A549 (cell line): Measurements from ENCODE around the gene PPIL4. TPM values are rescaled to one million over a fixed set of nuclear protein-coding genes. Genes with fewer than 3 reads are reported as not detected.

Source experiments
- ATAC-seq, 2 experiments: fragments of 200-7000 bp in 1 of 2; fragments of >200 bp in 1 of 2; cut with Nextera tagmentation in 1 of 2; cut with Tn5 transposase in 1 of 2; 3 replicates each; pipeline versions ENCODE4 v1.8.0 to v1.9.1; 2018 to 2020; ENCODE audit warnings: mild to moderate bottlenecking in 1 of 2, moderate library complexity in 1 of 2
- CTCF ChIA-PET: fragments of 300-600 bp; sonication (Branson Sonifier 250); formaldehyde crosslinking; extraction: SDS; loops from one replicate; lab custom pipeline; 2021; ENCODE audit warnings: antibody characterized with exemption, inconsistent platforms; lab: Yijun Ruan, JAX
- POLR2A ChIA-PET: fragments of 350-600 bp; formaldehyde crosslinking; extraction: SDS; loops from one replicate; lab custom pipeline; 2021; ENCODE audit warnings: antibody characterized with exemption, inconsistent platforms; lab: Yijun Ruan, JAX
- DNase-seq, 2 experiments: peaks; one replicate each; pipeline versions ENCODE4 v3.0.0 to v3.0.0-alpha.2; 2011 to 2016; ENCODE audit warnings: low read depth in 1 of 2, low spot score in 1 of 2
- FAIRE-seq: peaks from 2 replicates; lab custom pipeline; 2011; peaks lifted over from hg19 to GRCh38; lab: Jason Lieb, UNC
- H3K27ac ChIP-seq, 2 experiments: fragments of >200 bp; sonication (Bioruptor Twin); formaldehyde crosslinking; 3 replicates each; pipeline ENCODE4 v1.5.1; 2016 to 2017
- H3K4me1 ChIP-seq: fragments of >200 bp; sonication (Bioruptor Twin); formaldehyde crosslinking; 3 replicates; pipeline ENCODE4 v1.6.1; 2016
- H3K4me2 ChIP-seq: fragments of >200 bp; sonication (Bioruptor Twin); formaldehyde crosslinking; 3 replicates; pipeline ENCODE4 v1.6.1; 2016
- H3K4me3 ChIP-seq: fragments of >200 bp; sonication (Bioruptor Twin); formaldehyde crosslinking; 3 replicates; pipeline ENCODE4 v1.5.1; 2016
- H3K9me3 ChIP-seq: fragments of >200 bp; sonication (Bioruptor Twin); formaldehyde crosslinking; 3 replicates; pipeline ENCODE4 v1.6.1; 2016
- ATOH8 ChIP-seq: fragments of 250-450 bp; sonication (Bioruptor Pico); IDR thresholded peaks from 2 replicates; pipeline ENCODE4 v1.5.0; 2020; ENCODE audit warnings: low read depth, mild to moderate bottlenecking, moderate library complexity
- BCL3 ChIP-seq: fragments of >200 bp; sonication (Bioruptor Twin); formaldehyde crosslinking; IDR thresholded peaks from 3 replicates; pipeline ENCODE4 v1.6.1; 2016
- BHLHE40 ChIP-seq: IDR thresholded peaks from 2 replicates; pipeline ENCODE4 v1.6.1; 2012; ENCODE audit warnings: low read depth, low read length, inconsistent platforms
- CBX8 ChIP-seq: fragments of 200-600 bp; sonication (generic); IDR thresholded peaks from 2 replicates; pipeline ENCODE4 v1.6.1; 2016
- CHD2 ChIP-seq: fragments of 150-350 bp; IDR thresholded peaks from 2 replicates; pipeline ENCODE4 v1.6.1; 2014; ENCODE audit warnings: low read length; ENCODE audit not compliant: partially characterized antibody
- CHD4 ChIP-seq: fragments of 200-600 bp; sonication (generic); IDR thresholded peaks from 2 replicates; pipeline ENCODE4 v1.6.1; 2016; ENCODE audit warnings: antibody characterized with exemption, mild to moderate bottlenecking, borderline replicate concordance
- E2F6 ChIP-seq: IDR thresholded peaks from 2 replicates; pipeline ENCODE4 v1.6.1; 2012; ENCODE audit warnings: low read depth, borderline replicate concordance
- FOSL2 ChIP-seq, 2 experiments: fragments of 450-650 bp in 1 of 2; fragments of >200 bp in 1 of 2; sonication (Bioruptor Twin) in 1 of 2; formaldehyde crosslinking; IDR thresholded peaks; 2 replicates each; pipeline versions ENCODE4 v1.5.0 to v1.6.1; 2016 to 2020; ENCODE audit warnings: mild to moderate bottlenecking in 1 of 2, moderate library complexity in 1 of 2
- FOXS1 ChIP-seq: fragments of 250-450 bp; sonication (Bioruptor Pico); IDR thresholded peaks from 2 replicates; pipeline ENCODE4 v1.5.0; 2020; ENCODE audit warnings: mild to moderate bottlenecking, moderate library complexity
- GATA3 ChIP-seq: IDR thresholded peaks from 2 replicates; pipeline ENCODE4 v1.6.1; 2012; ENCODE audit warnings: borderline replicate concordance
- HDAC2 ChIP-seq: fragments of 200-600 bp; sonication (generic); IDR thresholded peaks from 2 replicates; pipeline ENCODE4 v1.6.1; 2016
- HMGXB4 ChIP-seq: fragments of 250-450 bp; sonication (Bioruptor Pico); IDR thresholded peaks from 2 replicates; pipeline ENCODE4 v1.5.0; 2021; ENCODE audit warnings: mild to moderate bottlenecking, moderate library complexity, borderline replicate concordance
- HOXA7 ChIP-seq: fragments of 250-450 bp; sonication (Bioruptor Pico); IDR thresholded peaks from 2 replicates; pipeline ENCODE4 v1.5.0; 2020; ENCODE audit warnings: mild to moderate bottlenecking, moderate library complexity
- JUN ChIP-seq, 2 experiments: fragments of >200 bp; sonication (Bioruptor Twin); formaldehyde crosslinking; IDR thresholded peaks; 2 replicates in 1 of 2; 3 replicates in 1 of 2; pipeline ENCODE4 v1.6.1; 2016 to 2017
- KDM1A ChIP-seq: fragments of 200-600 bp; sonication (generic); IDR thresholded peaks from 2 replicates; pipeline ENCODE4 v1.6.1; 2016; ENCODE audit warnings: low read depth, mild to moderate bottlenecking
- KDM5A ChIP-seq: fragments of 200-600 bp; sonication (generic); IDR thresholded peaks from 2 replicates; pipeline ENCODE4 v1.6.1; 2016; ENCODE audit warnings: antibody characterized with exemption, mild to moderate bottlenecking
- MAFK ChIP-seq: fragments of 450-650 bp; IDR thresholded peaks from 2 replicates; pipeline ENCODE4 v1.6.1; 2014; ENCODE audit not compliant: partially characterized antibody
- MAX ChIP-seq: IDR thresholded peaks from 2 replicates; pipeline ENCODE4 v1.6.1; 2012
- MAZ ChIP-seq: fragments of 150-350 bp; IDR thresholded peaks from 2 replicates; pipeline ENCODE4 v1.6.1; 2014; ENCODE audit warnings: antibody characterized with exemption, low read depth, low read length, borderline replicate concordance
- NFE2L2 ChIP-seq: fragments of 150-350 bp; conservative IDR thresholded peaks from 2 replicates; pipeline ENCODE4 v1.6.1; 2014; ENCODE audit warnings: low read length
- PBX3 ChIP-seq: IDR thresholded peaks from 2 replicates; pipeline ENCODE4 v1.6.1; 2012
- POLR2A ChIP-seq: IDR thresholded peaks from 2 replicates; pipeline ENCODE4 v1.6.1; 2012; ENCODE audit warnings: mild to moderate bottlenecking, low read length
- RAD21 ChIP-seq, 2 experiments: fragments of >200 bp in 1 of 2; sonication (Bioruptor Twin) in 1 of 2; formaldehyde crosslinking in 1 of 2; IDR thresholded peaks in 1 of 2; conservative IDR thresholded peaks in 1 of 2; 2 replicates in 1 of 2; 3 replicates in 1 of 2; pipeline ENCODE4 v1.6.1; 2012 to 2018; ENCODE audit warnings: inconsistent platforms in 1 of 2
- RARB ChIP-seq: fragments of 250-450 bp; sonication (Bioruptor Pico); IDR thresholded peaks from 2 replicates; pipeline ENCODE4 v1.8.0; 2021; ENCODE audit warnings: mild to moderate bottlenecking, moderate library complexity
- RFX5 ChIP-seq: fragments of 450-650 bp; IDR thresholded peaks from 2 replicates; pipeline ENCODE4 v1.7.1; 2014; ENCODE audit warnings: antibody characterized with exemption, mild to moderate bottlenecking, moderate library complexity
- WGBS: methylation state at CpG from one replicate; pipeline ENCODE4 v1.1.6; 2017; ENCODE audit errors: missing lambda C conversion rate; 5-methylcytosine and 5-hydroxymethylcytosine counted together
- polyA plus RNA-seq, 4 experiments: library from polyadenylated mRNA; depleted of rRNA in 3 of 4; stranded (reverse); fragments of >200 nt; fragmentation: RNase III in 1 of 4; extraction: RNeasy Plus Mini Kit Qiagen cat#74134 plus additional on column Dnase treatment in 1 of 4; gene quantifications; 2 replicates in 3 of 4; 3 replicates in 1 of 4; pipeline ENCODE4 v1.2.3, GENCODE V29; 2011 to 2017

PPIL4 gene
- polyA plus RNA-seq, 2 of the 4 experiments (the other 2 are of a cell fraction): 12.1 to 17.2 TPM

GRCh38 chr6:149459761-149460160, 86.1 kb downstream of the PPIL4 start:
- Histone ChIP-seq H3K27ac (no peak overlapping the region), H3K9me3 (no peaks in the 10 kb centered on the region), H3K4me3 (no peak overlapping the region), H3K4me2 (no peak overlapping the region), H3K4me1 (no peaks in the 10 kb centered on the region)
- 65% methylated on average over 5 of the region's 5 CpGs for WGBS
- TF ChIP-seq HDAC2 (no peak), BHLHE40 (no peak)
- POLR2A ChIA-PET: no interaction called here
- DNase-seq (no peak), FAIRE-seq (no peak), ATAC-seq (no peak)
- CTCF ChIA-PET: interaction anchor here (1.3 kb wide), 1 partner anchor 15 kb away, joined by 5 read pairs; no protein-coding TSS in a partner anchor

GRCh38 chr6:149458806-149459205, 87.0 kb downstream of the PPIL4 start:
- Histone ChIP-seq H3K4me3 (no peak overlapping the region), H3K4me2 (no peak overlapping the region), H3K27ac (no peak overlapping the region), H3K9me3 (no peaks in the 10 kb centered on the region), H3K4me1 (peaks cover 1% of the 10 kb centered on the region; the same call in 1 of the 3 replicates)
- DNase-seq (no peak), FAIRE-seq (no peak), ATAC-seq (no peak)
- 50% methylated on average over 1 of the region's 1 CpG for WGBS
- TF ChIP-seq RFX5 (no peak), GATA3 (no peak), PBX3 (no peak), MAX (no peak), NFE2L2 (no peak), POLR2A (no peak), JUN (IDR thresholded peaks at IDR 0.05) (no peak), E2F6 (no peak), KDM1A (no peak), CHD4 (no peak), HOXA7 (CRISPR knock-in tag) (no peak), FOXS1 (CRISPR knock-in tag) (no peak), HMGXB4 (CRISPR knock-in tag) (no peak), MAFK (no peak)
- CTCF ChIA-PET: interaction anchor here (0.8 to 1.3 kb wide), 3 partner anchors 16 to 58 kb away, joined by 3 to 5 read pairs (median 3); no protein-coding TSS in a partner anchor
- POLR2A ChIA-PET: no interaction called here

GRCh38 chr6:149458196-149458595, 87.6 kb downstream of the PPIL4 start:
- ATAC-seq (no peak), DNase-seq (no peak), FAIRE-seq (no peak)
- Histone ChIP-seq H3K9me3 (no peaks in the 10 kb centered on the region), H3K4me1 (peaks cover 3% of the 10 kb centered on the region; the same call in 1 of the 3 replicates), H3K27ac (no peak overlapping the region), H3K4me2 (no peak overlapping the region), H3K4me3 (no peak overlapping the region)
- ChIA-PET CTCF (interaction anchor here (1.1 to 1.3 kb wide), 2 partner anchors 17 to 26 kb away, joined by 3 to 5 read pairs; no protein-coding TSS in a partner anchor), POLR2A (no interaction called here)
- 70% methylated on average over 7 of the region's 7 CpGs for WGBS
- TF ChIP-seq CBX8 (no peak), FOSL2 (IDR thresholded peaks at IDR 0.05) (no peak), FOSL2 (CRISPR knock-in tag; IDR thresholded peaks at IDR 0.05) (no peak), RARB (CRISPR knock-in tag) (no peak), BCL3 (no peak), ATOH8 (CRISPR knock-in tag) (no peak), PBX3 (no peak), CHD2 (no peak), MAZ (no peak), RAD21 (conservative IDR thresholded peaks at IDR 0.05 in 1 of 2, IDR thresholded peaks at IDR 0.05 in 1 of 2) (no peak), KDM5A (no peak)
